GM23338 (cell line): Measurements from ENCODE around the gene ITIH2. TPM values are rescaled to one million over a fixed set of nuclear protein-coding genes. Genes with fewer than 3 reads are reported as not detected.

Source experiments
- ATAC-seq: fragments of 200-7000 bp; cut with Tn5 transposase; 3 replicates; pipeline ENCODE4 v1.9.1; 2020
- DNase-seq: peaks from one replicate; pipeline ENCODE4 v3.0.0-alpha.2; 2015; ENCODE audit warnings: low spot score
- H2AFZ ChIP-seq: fragments of 200-600 bp; sonication (generic); 2 replicates; pipeline ENCODE4 v1.8.0; 2016; ENCODE audit warnings: antibody characterized with exemption, mild to moderate bottlenecking, moderate library complexity
- H3F3A ChIP-seq: fragments of 200-600 bp; sonication (generic); replicated peaks from 2 replicates; pipeline ENCODE4 v1.8.0; 2017; ENCODE audit warnings: antibody characterized with exemption, mixed run types, low read depth
- H3K27ac ChIP-seq: fragments of 200-600 bp; sonication (generic); 2 replicates; pipeline ENCODE4 v1.6.1; 2016; ENCODE audit warnings: low read depth
- H3K27me3 ChIP-seq: fragments of 200-600 bp; sonication (generic); 2 replicates; pipeline ENCODE4 v1.8.0; 2016; ENCODE audit warnings: mild to moderate bottlenecking, mixed run types, moderate library complexity; ENCODE audit not compliant: insufficient read depth
- H3K36me3 ChIP-seq: fragments of 200-600 bp; sonication (generic); 2 replicates; pipeline ENCODE4 v1.8.0; 2016; ENCODE audit warnings: mild to moderate bottlenecking; ENCODE audit not compliant: insufficient read depth
- H3K4me1 ChIP-seq: fragments of 200-600 bp; sonication (generic); 2 replicates; pipeline ENCODE4 v1.8.0; 2016; ENCODE audit warnings: mild to moderate bottlenecking, moderate library complexity; ENCODE audit not compliant: insufficient read depth
- H3K4me2 ChIP-seq: fragments of 200-600 bp; sonication (generic); 2 replicates; pipeline ENCODE4 v1.7.1; 2017; ENCODE audit warnings: mixed run types
- H3K4me3 ChIP-seq: fragments of 200-600 bp; sonication (generic); 2 replicates; pipeline ENCODE4 v1.6.1; 2016; ENCODE audit warnings: mixed run types
- H3K79me2 ChIP-seq: fragments of 200-600 bp; sonication (generic); replicated peaks from 2 replicates; pipeline ENCODE4 v1.8.0; 2017; ENCODE audit warnings: mild to moderate bottlenecking; ENCODE audit not compliant: insufficient read depth
- H3K9me2 ChIP-seq: fragments of 200-600 bp; sonication (generic); 2 replicates; pipeline ENCODE4 v1.8.0; 2017; ENCODE audit not compliant: insufficient read depth
- H4K20me1 ChIP-seq: fragments of 200-600 bp; sonication (generic); replicated peaks from 2 replicates; pipeline ENCODE4 v1.8.0; 2017; ENCODE audit warnings: mild to moderate bottlenecking; ENCODE audit not compliant: insufficient read depth
- H3K27ac Mint-ChIP-seq: 2 replicates; pipeline ENCODE4 v1.8.0; 2020; ENCODE audit warnings: inconsistent platforms, mild to moderate bottlenecking, moderate library complexity, mixed read lengths
- H3K27me3 Mint-ChIP-seq: 3 replicates; pipeline ENCODE4 v1.8.0; 2022; ENCODE audit warnings: low read depth, mild to moderate bottlenecking, moderate library complexity, mixed read lengths, inconsistent platforms; ENCODE audit not compliant: insufficient read depth, poor library complexity
- H3K36me3 Mint-ChIP-seq: 3 replicates; pipeline ENCODE4 v1.8.0; 2021; ENCODE audit warnings: low read depth, mild to moderate bottlenecking, inconsistent platforms, moderate library complexity, mixed read lengths
- H3K4me1 Mint-ChIP-seq: 3 replicates; pipeline ENCODE4 v1.8.0; 2020; ENCODE audit warnings: mild to moderate bottlenecking, inconsistent platforms, mixed read lengths
- H3K4me3 Mint-ChIP-seq: 3 replicates; pipeline ENCODE4 v1.8.0; 2021; ENCODE audit warnings: moderate library complexity, mild to moderate bottlenecking, inconsistent platforms, mixed read lengths
- H3K9me3 Mint-ChIP-seq: 3 replicates; pipeline ENCODE4 v1.8.0; 2020; ENCODE audit warnings: moderate library complexity, mild to moderate bottlenecking, inconsistent platforms, mixed read lengths
- CREB1 ChIP-seq: fragments of 250-450 bp; sonication (Bioruptor Pico); IDR thresholded peaks from 2 replicates; pipeline ENCODE4 v1.5.0; 2020; ENCODE audit warnings: low read depth, mild to moderate bottlenecking, moderate library complexity
- EZH2 ChIP-seq: fragments of 200-600 bp; sonication (generic); IDR thresholded peaks from one replicate; pipeline ENCODE4 v1.8.0; 2017; ENCODE audit warnings: antibody characterized with exemption, mild to moderate bottlenecking, low read depth; ENCODE audit not compliant: unreplicated experiment
- EZH2phosphoT487 ChIP-seq: fragments of 200-600 bp; sonication (generic); IDR thresholded peaks from one replicate; pipeline ENCODE4 v1.8.1; 2018; ENCODE audit warnings: antibody characterized with exemption; ENCODE audit not compliant: unreplicated experiment
- POLR2AphosphoS5 ChIP-seq: IDR thresholded peaks from 2 replicates; pipeline ENCODE4 v1.6.1; 2016; ENCODE audit warnings: antibody characterized with exemption, low read depth
- ZNF114 ChIP-seq: fragments of 250-450 bp; sonication (Bioruptor Pico); IDR thresholded peaks from 2 replicates; pipeline ENCODE4 v1.5.0; 2020; ENCODE audit warnings: mild to moderate bottlenecking, moderate library complexity
- ZNF331 ChIP-seq: fragments of 250-450 bp; sonication (Bioruptor Pico); IDR thresholded peaks from 2 replicates; pipeline ENCODE4 v1.5.0; 2020; ENCODE audit warnings: low read depth, mild to moderate bottlenecking, moderate library complexity
- ZNF462 ChIP-seq: fragments of 250-450 bp; sonication (Bioruptor Pico); IDR thresholded peaks from 2 replicates; pipeline ENCODE4 v1.5.0; 2020; ENCODE audit warnings: mild to moderate bottlenecking, moderate library complexity
- polyA plus RNA-seq: library from polyadenylated mRNA; unstranded; fragments of >200 nt; fragmentation: Nextera tagmentation; extraction: Ambion mirVana; gene quantifications from 2 replicates; pipeline ENCODE4 v1.2.1, GENCODE V29; 2016
- total RNA-seq: library from RNA; depleted of rRNA; stranded (reverse); fragments of >200 nt; shearing (Covaris generic); gene quantifications from 2 replicates; pipeline ENCODE4 v1.2.3, GENCODE V29; 2014
- TF ChIP-seq, protein P1 (sequence below): IDR thresholded peaks from one replicate; pipeline ENCODE4 v1.6.1; 2018; ENCODE audit warnings: antibody characterized with exemption; ENCODE audit not compliant: unreplicated experiment
- TF ChIP-seq, protein P2 (sequence below): IDR thresholded peaks from 2 replicates; pipeline ENCODE4 v1.6.1; 2016; ENCODE audit warnings: antibody characterized with exemption

The ITIH2 gene
- total and polyA plus RNA-seq, 2 experiments from 2014 or later = 0.10 TPM; not detected in 1

- TF ChIP-seq, protein P1, sequence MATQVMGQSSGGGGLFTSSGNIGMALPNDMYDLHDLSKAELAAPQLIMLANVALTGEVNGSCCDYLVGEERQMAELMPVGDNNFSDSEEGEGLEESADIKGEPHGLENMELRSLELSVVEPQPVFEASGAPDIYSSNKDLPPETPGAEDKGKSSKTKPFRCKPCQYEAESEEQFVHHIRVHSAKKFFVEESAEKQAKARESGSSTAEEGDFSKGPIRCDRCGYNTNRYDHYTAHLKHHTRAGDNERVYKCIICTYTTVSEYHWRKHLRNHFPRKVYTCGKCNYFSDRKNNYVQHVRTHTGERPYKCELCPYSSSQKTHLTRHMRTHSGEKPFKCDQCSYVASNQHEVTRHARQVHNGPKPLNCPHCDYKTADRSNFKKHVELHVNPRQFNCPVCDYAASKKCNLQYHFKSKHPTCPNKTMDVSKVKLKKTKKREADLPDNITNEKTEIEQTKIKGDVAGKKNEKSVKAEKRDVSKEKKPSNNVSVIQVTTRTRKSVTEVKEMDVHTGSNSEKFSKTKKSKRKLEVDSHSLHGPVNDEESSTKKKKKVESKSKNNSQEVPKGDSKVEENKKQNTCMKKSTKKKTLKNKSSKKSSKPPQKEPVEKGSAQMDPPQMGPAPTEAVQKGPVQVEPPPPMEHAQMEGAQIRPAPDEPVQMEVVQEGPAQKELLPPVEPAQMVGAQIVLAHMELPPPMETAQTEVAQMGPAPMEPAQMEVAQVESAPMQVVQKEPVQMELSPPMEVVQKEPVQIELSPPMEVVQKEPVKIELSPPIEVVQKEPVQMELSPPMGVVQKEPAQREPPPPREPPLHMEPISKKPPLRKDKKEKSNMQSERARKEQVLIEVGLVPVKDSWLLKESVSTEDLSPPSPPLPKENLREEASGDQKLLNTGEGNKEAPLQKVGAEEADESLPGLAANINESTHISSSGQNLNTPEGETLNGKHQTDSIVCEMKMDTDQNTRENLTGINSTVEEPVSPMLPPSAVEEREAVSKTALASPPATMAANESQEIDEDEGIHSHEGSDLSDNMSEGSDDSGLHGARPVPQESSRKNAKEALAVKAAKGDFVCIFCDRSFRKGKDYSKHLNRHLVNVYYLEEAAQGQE = no peak
- TF ChIP-seq ZNF331 (CRISPR knock-in tag) = no peak
- TF ChIP-seq ZNF462 (CRISPR knock-in tag) = no peak
Measured at GRCh38 chr10:7792541-7792940, 89.4 kb downstream of the ITIH2 start (continued).

DNA sequence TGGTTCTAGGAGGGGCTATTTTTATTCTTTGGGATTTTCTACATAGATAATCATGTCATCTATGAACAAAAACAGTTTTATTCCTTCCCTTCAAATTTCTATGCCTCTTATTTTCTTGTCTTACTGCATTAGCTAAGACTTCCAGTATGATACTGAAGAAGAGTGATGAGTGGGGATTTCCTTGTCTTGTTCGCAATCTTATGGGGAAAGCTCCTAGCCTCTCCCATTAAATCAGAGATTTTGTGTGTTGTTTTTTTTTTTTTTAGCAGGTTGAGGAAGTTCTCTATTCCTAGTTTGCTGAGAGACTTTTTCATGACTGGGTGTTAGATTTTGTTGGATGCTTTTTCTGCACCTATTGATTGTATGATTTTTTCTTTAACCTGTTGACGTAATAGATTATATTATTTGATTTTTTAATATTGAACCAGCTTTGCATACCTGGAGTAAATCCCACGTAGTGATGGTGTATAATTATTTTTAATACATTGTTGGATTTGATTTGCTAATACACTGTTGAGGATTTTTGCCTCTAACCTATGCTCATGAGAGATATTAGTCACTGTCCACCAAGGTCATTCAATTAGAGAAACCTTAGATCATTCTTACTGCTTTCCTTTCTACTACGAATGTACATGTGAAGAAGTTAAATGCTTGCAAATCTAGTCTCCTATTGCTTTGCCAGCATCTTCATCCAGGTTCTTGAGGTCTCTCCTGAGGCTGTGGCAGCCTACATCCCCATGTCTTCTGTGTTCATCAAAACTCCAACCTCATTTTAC lies 91.3 kb downstream of the ITIH2 start:
- Histone ChIP-seq H3K36me3 (peaks cover 29% of the 10 kb centered on the region), H3K4me3 (no peak overlapping the region), H3K4me2 (no peak overlapping the region), H3K27me3 (no peaks in the 10 kb centered on the region), H3K9me2 (no peaks in the 10 kb centered on the region), H3K4me1 (peaks cover 7% of the 10 kb centered on the region), H4K20me1 (peaks cover 32% of the 10 kb centered on the region), H3F3A (no peaks in the 10 kb centered on the region), H3K27ac (no peak overlapping the region), H2AFZ (no peak overlapping the region), H3K79me2 (peaks cover 82% of the 10 kb centered on the region)
- Mint-ChIP-seq H3K4me1 (peaks cover 9% of the 10 kb centered on the region; the same call in 2 of the 3 replicates), H3K27ac (no peak overlapping the region), H3K9me3 (no peaks in the 10 kb centered on the region), H3K27me3 (no peaks in the 10 kb centered on the region), H3K36me3 (peaks cover 38% of the 10 kb centered on the region), H3K4me3 (no peak overlapping the region)
- DNase-seq (no peak), ATAC-seq (no peak)
- no peak for TF ChIP-seq POLR2AphosphoS5
- TF ChIP-seq EZH2 = no peak
- no peak for TF ChIP-seq ZNF114 (CRISPR knock-in tag)
- TF ChIP-seq, protein P2, sequence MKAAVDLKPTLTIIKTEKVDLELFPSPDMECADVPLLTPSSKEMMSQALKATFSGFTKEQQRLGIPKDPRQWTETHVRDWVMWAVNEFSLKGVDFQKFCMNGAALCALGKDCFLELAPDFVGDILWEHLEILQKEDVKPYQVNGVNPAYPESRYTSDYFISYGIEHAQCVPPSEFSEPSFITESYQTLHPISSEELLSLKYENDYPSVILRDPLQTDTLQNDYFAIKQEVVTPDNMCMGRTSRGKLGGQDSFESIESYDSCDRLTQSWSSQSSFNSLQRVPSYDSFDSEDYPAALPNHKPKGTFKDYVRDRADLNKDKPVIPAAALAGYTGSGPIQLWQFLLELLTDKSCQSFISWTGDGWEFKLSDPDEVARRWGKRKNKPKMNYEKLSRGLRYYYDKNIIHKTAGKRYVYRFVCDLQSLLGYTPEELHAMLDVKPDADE = no peak
- TF ChIP-seq EZH2phosphoT487 = no peak
- no peak for TF ChIP-seq CREB1 (CRISPR knock-in tag)
- TF ChIP-seq, protein P1 = no peak
